Sciatic nerve (tissue), 2 donors: ENCODE measurements around the gene GBP7. TPM values are rescaled to one million over a fixed set of nuclear protein-coding genes. Genes with fewer than 3 reads are reported as not detected.
"Not testable (repeated sequence)": the region's sequence is repeated elsewhere in the genome, so short reads cannot be mapped to it uniquely, and the experiment has no call there.

ENCODE experiments used
- ATAC-seq: fragments of 200-7000 bp; cut with Tn5 transposase; one replicate; pipeline ENCODE4 v1.9.1; 2020; ENCODE audit warnings: mild to moderate bottlenecking, moderate library complexity
- DNase-seq: peaks from one replicate; pipeline ENCODE4 v3.0.0-alpha.2; 2020; ENCODE audit warnings: low spot score
- intact Hi-C: fragments of 100-400 bp; cut with DNase I; formaldehyde crosslinking; loops from one replicate; pipeline ENCODE4 v1.14.2; 2022
- total RNA-seq: library from RNA; stranded (reverse); fragmentation: NEBNext Ultra II Directional; extraction: Animal tissue kit (Norgen Biotek cat#: 25700); gene quantifications from one replicate; pipeline ENCODE4 v1.2.1, GENCODE V29; 2021
- donor health status: DM: no; HTN: no; CAD: no.
- donor health status: DM: no; HTN: no; CAD: no.

The GBP7 gene
- total RNA-seq, 1 donor from 2014 or later: 0.13 TPM

DNA sequence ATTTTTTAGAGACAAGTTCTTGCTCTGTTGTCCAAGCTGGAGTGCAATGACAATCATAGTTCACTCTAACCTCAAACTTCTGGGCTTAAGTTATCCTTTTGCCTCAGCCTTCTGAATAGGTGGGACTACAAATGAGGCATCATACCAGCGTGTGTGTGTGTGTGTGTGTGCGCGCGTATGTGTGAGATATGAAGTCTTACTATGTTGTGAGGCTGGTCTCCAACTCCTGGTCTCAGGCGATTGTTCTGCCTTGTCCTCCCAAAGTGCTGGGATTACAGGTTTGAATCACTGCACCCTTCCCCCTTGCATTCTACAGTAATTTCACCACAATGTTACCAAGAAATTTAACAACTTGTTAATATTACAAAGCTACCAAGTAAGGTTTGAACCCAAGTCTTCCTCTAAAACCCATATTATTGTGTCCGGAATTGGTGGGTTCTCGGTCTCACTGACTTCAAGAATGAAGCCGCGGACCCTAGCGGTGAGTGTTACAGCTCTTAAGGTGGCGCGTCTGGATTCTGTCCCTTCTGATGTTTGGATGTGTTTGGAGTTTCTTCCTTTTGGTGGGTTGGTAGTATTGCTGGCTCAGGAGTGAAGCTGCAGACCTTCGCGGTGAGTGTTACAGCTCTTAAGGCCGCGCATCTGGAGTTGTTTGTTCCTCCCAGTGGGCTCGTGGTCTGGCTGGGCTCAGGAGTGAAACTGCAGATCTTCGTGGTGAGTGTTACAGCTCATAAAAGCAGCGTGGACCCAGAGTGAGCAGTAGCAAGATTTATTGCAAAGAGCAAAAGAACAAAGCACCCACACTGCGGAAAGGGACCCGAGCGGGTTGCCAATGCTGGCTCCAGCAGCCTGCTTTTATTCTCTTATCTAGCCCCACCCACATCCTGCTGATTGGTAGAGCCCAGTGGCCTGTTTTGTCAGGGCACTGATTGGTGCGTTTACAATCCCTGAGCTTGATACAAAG is 48.9 kb downstream of the GBP7 start:
- ATAC-seq: peak; percentile 21
- intact Hi-C loops, DNase-seq: not testable (repeated sequence)

DNA sequence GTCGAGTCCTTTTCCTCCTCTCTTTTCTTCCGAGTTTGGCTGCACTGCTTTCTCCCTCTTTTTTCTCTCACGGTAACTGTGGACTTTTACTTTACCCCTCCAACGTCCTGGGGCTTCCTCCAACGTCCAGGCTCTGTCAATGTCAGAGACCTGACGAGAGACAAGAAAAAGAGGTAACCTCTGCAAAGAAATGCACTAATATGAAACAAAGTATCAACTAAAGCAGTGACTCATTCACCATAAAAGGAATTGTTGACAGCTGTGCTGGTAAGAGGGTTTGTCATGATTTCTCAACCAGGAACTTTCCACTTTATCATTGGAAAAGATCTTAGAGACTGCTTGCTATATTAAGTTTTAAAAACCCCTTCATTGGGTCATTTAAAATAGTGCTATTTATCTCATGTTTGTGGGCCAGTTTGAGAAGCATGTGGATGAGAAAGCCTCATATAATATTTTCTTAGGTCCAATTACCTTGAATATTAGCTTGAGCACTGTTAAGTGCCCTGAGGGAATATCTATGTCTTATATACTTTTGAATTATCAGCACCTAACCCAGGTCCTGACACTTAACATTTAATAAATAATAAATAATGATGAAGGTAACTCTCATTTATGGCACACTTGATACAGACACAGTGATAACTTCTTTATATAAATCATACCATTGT is 49.8 kb downstream of the GBP7 start, which contains the start of gene GBP2:
GBP2 (minus strand) TSS at position 202 of the 668 bp plus-strand sequence. CDS start 4,148 bp downstream, outside the sequence.
- DNase-seq (no peak), ATAC-seq (peak; percentile 91)
- intact Hi-C loops: no loop called here

DNA sequence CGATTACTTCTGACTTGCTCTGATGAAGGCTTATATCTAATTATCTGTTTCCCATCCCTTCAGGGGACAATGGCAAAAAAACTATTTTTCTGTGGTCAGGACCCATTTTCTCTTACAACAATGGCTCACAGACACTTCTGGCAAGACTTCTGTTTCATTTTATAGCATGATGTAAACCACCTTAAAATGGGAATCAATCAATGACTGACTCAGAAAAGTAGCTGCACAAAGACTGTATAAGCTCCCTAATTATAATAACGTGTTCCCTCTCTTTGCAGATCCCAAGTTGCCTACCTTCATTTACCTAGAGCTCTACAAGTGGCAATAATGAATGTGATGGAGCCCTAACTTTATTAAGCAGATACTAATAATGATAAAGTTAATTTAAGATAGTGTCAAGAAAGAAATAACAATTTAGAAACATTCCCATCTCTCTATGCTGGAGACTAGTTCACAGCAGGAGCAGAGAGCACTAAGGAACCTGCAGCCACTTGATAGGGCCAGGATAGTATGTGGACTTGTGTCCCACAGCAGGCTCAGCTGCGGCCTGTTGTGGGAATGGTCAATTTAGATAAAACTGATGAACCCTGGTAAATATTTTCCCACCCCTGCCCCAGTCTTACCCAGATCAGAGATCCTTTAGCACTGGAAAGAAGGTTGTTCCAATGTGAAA is 50.4 kb downstream of the GBP7 start:
- DNase-seq (no peak), ATAC-seq (peak; percentile 72)
- intact Hi-C loops: no loop called here

DNA sequence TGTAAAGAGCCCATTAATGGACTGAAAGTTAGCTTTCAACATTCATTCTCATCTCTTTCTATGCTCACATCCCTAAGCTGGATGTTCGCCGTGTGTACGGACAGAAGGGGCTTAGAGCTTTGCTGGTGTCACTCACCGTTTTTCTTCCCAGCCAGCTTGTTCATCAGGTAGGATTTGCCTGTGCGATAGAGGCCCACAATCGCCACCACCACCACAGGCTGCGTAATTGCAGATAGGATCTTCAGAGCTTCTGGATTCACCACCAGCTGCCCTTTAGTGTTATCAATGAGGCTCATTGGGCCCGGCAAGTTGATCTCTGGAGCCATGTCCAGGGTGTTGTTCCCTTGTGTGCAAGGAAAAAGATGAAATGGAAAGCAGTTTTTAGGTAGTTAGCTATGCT is 54.2 kb downstream of the GBP7 start:
- DNase-seq (no peak), ATAC-seq (no peak)
- intact Hi-C loops: loop anchor here (2.0 kb wide), 1 partner anchor 33 kb away; no protein-coding TSS in a partner anchor

DNA sequence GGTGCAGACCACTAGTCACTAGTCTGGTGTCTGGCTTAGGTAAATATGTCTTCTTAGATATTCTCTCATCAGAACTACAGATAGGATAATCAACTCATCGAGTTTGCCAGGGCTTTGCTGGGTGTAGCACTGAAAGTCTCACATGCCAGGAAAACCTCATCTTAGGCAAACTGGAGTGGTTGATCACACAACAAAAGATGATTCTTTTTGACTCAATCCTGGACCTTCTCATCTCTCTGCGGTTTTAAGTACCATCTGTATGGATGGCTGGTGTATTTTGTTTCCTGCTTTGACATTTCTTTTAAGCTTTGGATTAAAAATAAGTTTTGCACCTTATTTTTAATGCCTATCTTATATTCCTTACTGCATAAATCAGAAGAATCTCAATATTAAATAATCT is 61.1 kb downstream of the GBP7 start:
- no peak for ATAC-seq
- no peak for DNase-seq
- intact Hi-C loops: no loop called here

DNA sequence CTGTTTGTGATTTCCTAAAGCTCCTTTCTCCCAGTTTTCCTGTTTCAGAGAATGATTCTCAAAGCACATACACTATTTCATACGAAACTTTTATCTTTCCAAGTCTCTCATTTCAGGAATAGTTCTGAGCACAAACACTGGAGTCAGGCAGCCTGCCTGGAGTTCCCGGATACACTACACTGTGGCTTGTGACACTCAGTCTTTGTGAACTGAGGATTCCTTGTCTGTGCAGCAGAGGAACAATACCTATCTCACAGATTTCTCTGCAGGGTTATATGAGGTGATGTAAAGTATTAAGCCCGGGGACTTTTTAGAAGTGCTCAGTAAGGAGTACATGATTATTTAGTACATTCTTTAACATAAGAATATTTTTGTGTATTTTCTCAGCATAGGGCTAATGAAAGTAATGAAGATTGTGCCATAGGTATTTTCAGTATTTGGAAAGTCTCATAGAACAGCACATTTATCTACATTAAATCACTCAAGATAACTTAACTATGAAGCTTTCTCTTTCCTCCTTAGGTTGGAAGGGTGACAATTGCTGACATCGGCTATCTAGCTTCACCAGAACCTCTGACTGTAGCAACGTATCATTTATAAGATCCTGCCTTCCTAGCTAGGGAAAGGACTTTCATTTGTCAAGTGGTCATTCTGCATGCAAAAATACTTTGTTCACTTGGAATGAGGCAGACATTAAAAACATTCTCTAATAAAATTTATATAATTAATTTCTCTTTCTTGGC is 62.8 kb downstream of the GBP7 start:
- intact Hi-C loops: no loop called here
- no peak for ATAC-seq
- DNase-seq: no peak

DNA sequence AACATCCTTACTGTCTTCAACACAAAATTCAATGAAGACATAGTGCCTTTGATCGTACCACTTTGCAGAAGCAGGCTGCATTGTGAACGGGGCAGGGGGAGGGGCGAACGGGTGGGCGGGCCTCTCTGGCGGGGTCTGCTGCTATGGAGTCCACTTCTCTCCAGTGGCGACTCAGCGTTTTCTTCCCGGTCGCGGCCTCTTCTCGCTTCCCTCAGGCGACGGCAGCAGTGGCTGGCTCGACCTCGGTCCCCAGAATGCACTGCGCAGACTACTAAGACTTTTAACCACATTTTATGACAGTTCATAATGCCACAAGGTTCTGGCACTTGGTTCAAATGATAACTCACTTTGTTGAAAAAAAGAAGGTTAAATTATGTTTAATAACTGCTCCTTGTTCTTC is 71.1 kb downstream of the GBP7 start:
- ATAC-seq (no peak), DNase-seq (no peak)
- intact Hi-C loops: no loop called here

DNA sequence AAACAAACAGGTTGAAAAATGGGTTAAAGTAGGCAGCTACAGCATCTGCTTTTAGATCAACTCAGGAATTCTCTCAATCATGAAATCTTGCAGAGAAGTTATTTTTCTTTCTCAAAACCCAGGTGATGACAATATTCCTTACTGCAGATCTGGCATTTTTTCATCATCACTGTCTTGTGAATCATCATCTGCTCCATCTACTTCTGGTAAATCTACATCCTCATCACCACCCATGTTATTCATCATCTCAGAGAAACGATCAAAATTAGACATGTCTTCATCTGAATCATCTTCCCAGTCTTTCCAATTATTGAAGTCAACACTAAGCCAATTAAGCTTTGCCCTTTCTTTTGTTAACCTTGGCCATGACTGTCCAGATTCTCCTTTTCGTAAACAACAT is 71.7 kb downstream of the GBP7 start:
- ATAC-seq: no peak
- intact Hi-C loops: no loop called here
- DNase-seq: no peak

DNA sequence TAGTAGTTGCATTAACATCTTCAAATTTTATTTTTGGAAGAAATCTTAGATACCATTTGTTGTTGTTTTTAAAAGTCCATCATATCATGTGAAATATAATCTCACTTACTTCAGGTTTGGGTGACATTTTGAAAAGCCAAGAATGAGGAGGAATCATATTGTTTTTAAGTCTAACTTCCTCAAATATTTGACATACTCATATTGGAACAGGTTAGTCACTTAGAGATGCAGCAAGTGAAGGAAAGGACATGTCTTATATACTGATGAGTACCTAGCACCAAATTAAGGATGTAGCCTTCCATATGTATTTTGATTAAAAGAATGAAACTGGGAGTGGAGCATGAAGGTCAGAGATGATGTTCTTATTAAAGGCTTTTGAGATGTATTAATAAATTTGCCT is 73.8 kb downstream of the GBP7 start:
- DNase-seq (no peak), ATAC-seq (no peak)
- intact Hi-C loops: no loop called here

DNA sequence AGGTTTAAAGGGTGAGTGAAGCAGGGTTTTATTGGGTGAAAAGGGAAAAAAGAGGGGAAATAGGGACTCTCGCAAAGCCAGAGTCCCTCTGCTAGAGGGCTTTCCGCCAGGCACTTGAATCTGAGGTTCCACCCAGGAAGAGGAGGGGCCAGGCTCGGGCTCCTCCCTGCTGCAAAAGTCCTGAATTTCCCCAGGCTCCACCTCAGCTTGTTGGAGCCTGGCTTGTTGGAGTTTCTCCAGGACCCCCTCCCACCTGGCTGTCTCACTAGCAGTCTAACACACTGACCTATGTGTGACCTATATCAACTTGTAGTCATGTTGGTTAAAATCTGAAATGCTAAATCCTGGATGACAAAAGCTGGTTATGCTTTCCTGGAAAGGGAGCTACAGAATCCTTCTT is 75.4 kb downstream of the GBP7 start:
- intact Hi-C loops: no loop called here
- DNase-seq (no peak), ATAC-seq (no peak)

DNA sequence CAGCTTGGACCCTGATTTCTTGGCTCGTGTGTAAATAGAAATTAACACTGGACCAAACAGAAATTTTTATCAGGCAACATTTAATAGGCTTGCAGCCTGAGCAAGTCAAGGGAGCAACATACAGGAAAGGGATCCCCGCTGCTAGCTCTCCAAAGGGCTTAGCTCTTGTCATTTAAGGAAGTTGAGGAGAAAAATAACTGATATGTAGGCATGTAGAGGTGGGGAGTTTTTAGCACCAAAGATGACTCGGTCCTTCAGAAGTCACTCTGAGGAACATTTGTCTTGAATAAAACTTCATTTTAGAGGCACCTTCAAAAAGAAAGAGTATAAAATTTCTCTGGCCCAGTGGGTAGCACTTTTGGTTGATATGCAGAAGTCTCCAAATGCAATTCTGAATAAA is 76.9 kb downstream of the GBP7 start:
- DNase-seq (no peak), ATAC-seq (no peak)
- intact Hi-C loops: no loop called here

DNA sequence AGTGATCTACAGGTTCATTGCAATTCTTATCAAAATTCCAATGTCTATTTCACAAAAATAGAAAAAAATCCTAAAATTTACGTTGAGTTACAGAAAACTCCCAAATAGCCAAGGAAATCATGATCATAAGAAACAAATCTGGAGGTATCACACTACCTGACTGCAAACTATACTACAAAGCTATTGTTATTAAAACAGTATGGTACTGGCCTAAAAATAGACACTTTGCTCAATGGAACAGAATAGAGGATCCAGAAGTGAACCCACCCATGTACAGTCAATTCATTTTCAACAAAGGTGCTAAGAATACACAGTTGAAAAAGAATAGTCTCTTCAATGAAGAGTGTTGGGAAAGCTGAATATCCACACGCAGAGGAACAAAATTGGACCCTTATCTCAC is 80.1 kb downstream of the GBP7 start:
- no peak for DNase-seq
- intact Hi-C loops: no loop called here
- no peak for ATAC-seq

DNA sequence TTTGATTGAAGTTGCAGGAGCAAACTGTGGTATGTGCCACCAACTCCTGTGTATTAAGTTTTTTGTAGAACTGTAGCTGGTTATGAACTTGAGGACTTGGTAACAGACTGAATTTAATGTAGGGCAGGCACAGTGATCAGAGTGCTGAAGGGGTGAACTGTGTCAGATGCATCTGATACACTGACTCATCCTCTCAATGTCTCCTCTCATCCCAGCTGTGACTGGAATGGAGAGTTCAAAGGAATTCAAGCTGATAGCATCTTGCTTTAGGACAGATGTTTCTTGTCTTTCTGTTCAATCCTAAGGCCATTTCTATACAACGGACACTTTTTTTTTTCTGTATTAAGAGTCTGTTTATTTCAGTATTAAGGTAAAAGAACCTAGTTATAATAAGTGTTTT is 85.8 kb downstream of the GBP7 start:
- DNase-seq: no peak
- no peak for ATAC-seq

DNA sequence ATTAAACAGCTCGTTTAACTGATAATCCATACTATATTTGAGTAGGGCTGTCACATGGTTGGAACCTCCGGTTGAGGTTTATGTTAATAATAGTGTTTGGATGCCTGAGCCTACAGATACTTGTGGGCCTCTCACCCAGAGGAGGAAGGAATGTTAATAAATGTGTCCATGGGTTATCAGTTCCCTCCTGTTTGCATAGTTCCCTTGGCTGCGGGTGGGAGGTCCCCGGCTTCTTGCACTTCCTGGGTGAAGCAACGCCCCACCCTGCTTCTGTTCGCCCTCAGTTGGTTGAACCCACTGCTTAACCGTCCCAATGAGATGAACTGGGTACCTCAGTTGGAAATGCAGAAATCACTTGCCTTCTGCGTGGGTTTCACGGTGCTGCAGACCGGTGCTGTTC is 87.2 kb downstream of the GBP7 start:
- DNase-seq (no peak), ATAC-seq (no peak)
- intact Hi-C loops: no loop called here

More for the DNA sequence above, 85.8 kb downstream of the GBP7 start:
- intact Hi-C loops: no loop called here

DNA sequence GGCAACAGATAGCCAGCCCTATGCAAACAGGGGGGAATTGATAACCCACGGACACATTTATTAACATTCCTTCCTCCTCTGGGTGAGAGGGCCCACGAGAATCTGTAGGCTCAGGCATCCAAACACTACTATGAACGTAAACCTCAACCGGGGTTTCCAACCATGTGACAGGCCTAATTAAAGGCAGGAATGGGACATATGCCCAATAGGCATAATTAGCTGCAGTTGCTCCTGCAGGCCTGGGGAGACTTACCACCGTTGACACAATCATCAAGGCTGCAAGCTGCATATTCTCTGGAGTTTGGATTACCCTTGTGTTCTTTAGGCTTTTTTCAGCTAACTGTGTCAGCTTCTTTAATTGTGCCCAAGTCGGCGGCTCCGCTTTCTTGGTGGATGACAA is 88.6 kb downstream of the GBP7 start:
- DNase-seq (no peak), ATAC-seq (no peak)
- intact Hi-C loops: no loop called here

DNA sequence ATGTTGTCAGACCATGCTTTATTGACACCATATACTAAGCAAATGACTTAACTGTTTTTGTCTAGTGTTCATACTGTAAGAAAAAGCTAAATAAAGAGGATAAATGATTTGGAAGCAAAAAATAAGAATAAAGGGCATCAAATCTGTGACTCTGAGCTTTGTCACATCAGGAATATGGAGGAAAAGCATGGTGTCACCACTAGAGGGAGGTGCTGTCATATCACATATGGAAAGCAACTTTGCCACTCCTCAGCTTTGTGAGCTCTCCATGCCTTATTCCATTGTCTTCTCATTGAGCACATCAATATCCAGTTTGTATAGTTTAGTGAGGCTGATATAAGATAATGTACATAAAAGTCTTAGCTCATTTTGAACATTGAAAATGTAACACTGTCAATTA is 90.0 kb downstream of the GBP7 start:
- intact Hi-C loops: no loop called here
- ATAC-seq (peak; percentile 49), DNase-seq (no peak)
